Astrocyte of the cerebellum (primary cell): Measurements from ENCODE around the gene DUSP5.

ENCODE experiments used
- DNase-seq: peaks from one replicate; pipeline ENCODE4 v3.0.0-alpha.2; 2011; ENCODE audit warnings: low read depth
- H3K4me3 ChIP-seq: 2 replicates; pipeline ENCODE4 v1.5.1; 2011; ENCODE audit warnings: mild to moderate bottlenecking, low read depth, low read length, moderate library complexity
- CTCF ChIP-seq: IDR thresholded peaks from 2 replicates; pipeline ENCODE4 v1.5.1; 2012; ENCODE audit warnings: low read length, low read depth, moderate library complexity, mild to moderate bottlenecking; ENCODE audit errors: missing control alignments
- in situ Hi-C: cut with HindIII; loops from 2 replicates; pipeline ENCODE4 v1.10.0; 2017; ENCODE audit warnings: low sequenced_read_pairs

DUSP5 gene

GRCh38 chr10:110497438-110498086, at the start of gene DUSP5:
TSS of gene DUSP5 (plus strand) at chr10:110497907. CDS start at chr10:110498122, 215 bp downstream.
- no peak for TF ChIP-seq CTCF
- in situ Hi-C loops: no loop called here

GRCh38 chr10:110448682-110449418, 48.9 kb upstream of the DUSP5 start:
- TF ChIP-seq CTCF: no peak
- no peak for DNase-seq
- no peak overlapping the region for H3K4me3 ChIP-seq
- in situ Hi-C loops: loop anchor here (5.0 to 10.0 kb wide), 2 partner anchors 37 to 84 kb away; no protein-coding TSS in a partner anchor

More at GRCh38 chr10:110497438-110498086, at the start of gene DUSP5:
- DNase-seq: peak; percentile 88
- H3K4me3 ChIP-seq: peak within 1 kb of the TSS; percentile 77

- DNase-seq: no peak
- H3K4me3 ChIP-seq: no peak overlapping the region
- no peak for TF ChIP-seq CTCF
- in situ Hi-C loops: no loop called here
Measured at GRCh38 chr10:110455446-110455845, 42.3 kb upstream of the DUSP5 start.

- H3K4me3 ChIP-seq: no peak overlapping the region
- no peak for TF ChIP-seq CTCF
- no peak for DNase-seq
- in situ Hi-C loops: no loop called here
Measured at GRCh38 chr10:110456046-110456445, 41.7 kb upstream of the DUSP5 start.

- H3K4me3 ChIP-seq: no peak overlapping the region
- in situ Hi-C loops: no loop called here
- no peak for DNase-seq
- no peak for TF ChIP-seq CTCF
Measured at GRCh38 chr10:110456523-110457091, 41.1 kb upstream of the DUSP5 start.

- H3K4me3 ChIP-seq: no peak overlapping the region
- in situ Hi-C loops: no loop called here
- TF ChIP-seq CTCF: no peak
- DNase-seq: no peak
Measured at GRCh38 chr10:110457851-110458250, 39.9 kb upstream of the DUSP5 start.
